ENCODE data around the gene NME4.
A peak's percentile ranks its signal among the peaks of the same experiment; 100 is the strongest.
"Not testable (repeated sequence)": the region's sequence is repeated elsewhere in the genome, so short reads cannot be mapped to it uniquely, and the experiment has no call there.

NME4 gene

DNA sequence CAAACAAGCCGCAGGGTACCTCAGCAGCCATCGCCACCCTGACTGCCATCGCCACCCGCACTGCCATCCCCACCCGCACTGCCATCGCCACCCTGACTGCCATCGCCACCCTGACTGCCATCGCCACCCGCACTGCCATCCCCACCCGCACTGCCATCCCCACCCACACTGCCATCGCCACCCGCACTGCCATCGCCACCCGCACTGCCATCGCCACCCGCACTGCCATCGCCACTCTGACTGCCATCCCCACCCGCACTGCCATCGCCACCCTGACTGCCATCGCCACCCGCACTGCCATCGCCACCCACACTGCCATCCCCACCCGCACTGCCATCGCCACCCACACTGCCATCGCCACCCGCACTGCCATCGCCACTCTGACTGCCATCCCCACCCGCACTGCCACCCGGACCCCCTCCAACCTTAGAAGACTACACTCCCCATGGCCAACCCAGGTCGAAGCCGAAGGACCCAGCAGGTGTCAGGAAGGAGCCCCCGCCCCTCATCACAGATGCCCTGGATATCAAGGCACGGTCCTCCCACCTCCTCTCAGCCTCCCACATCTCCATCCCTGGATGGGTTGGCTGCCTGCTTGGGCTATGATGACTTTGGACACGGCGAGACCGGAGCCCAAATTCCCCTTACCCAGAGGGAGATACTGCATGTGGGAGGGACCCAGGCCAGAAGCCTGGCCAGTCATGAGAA lies 18.7 kb upstream of the NME4 start:
- DNase-seq: not testable (repeated sequence)

- DNase-seq: no peak
These were observed 18.2 kb upstream of the NME4 start for GRCh38 chr16:378821-379182.

DNA sequence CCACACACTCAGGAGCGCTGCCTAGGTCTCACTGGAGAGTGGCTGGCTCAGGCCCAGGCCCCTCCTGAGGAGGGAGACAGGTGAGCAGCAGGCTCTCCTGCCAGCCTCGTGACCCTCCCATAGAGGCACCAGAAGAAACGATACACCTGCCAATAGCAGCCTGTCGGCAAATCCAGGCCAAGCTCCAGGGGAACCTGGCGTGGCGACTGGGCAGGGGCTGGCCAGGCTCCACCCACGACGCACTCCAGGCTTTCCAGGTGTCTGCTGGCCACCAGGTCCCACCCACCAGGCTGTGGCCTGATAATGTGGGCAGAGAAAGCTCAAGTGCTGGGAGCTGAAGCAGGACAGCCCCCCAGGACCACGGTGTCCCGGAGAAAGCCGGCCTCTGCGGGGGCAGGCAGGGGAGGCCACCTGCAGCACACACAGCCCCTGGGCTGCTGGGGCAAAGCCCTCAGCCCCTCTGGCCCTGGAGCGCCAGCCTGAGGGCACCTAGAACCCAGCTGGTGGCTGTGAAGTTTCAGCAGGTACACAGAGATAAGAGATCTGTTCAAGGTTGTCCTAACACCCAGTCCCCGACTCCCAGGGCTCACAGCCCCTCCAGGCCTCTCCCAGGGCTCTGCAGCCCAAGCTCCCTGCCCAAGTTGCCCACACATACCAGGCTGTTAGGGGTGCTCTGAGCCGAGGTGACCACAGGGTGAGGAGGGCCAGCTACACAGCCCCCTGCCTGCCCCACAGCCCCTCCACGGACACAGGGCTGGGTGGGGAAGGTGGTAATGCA lies 17.6 kb upstream of the NME4 start:
- DNase-seq: peak; percentile 77 to 92

GRCh38 chr16:379961-380761 lies 16.8 kb upstream of the NME4 start:
- no peak for DNase-seq

GRCh38 chr16:380762-381011 lies 16.3 kb upstream of the NME4 start:
- no peak for DNase-seq

DNA sequence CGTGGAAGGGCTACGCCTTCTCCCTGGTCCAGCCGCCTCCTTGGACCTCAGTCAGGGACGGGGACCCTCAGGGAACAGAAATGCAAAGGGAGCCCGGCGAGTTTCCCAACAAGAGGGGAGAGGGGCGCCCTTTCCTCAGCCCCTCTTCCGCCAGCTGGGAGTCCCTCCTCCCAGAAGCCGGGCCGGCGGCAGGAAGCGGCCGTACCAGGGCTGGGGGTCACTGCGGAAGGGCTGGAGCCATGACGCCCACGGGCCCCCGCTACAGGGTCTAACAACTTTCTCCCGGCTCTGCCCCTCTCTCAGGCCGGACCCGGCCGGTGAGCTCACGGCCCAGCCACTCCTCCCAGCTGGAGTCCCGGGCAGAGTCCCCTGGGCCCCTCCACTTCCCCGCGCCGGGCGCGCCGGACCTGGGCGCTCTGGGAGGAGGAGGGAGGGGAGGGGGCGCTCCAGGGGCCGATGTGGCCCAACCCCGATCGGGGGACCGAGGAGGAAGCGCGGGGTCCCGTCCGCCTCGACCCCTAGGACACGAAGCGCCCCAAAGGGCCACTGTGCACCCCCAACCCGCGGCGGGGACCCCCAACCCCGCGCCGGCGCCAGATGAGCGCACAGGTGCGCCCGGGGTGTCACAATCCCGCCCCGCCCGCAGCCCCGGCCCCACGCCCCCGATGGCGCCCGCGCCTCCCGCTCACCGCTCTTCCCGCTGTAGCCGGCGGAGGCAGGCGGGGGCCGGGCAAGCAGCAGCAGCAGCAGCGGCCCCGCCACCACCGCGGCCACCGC lies 15.8 kb upstream of the NME4 start:
- peak in 1 of 2 experiments; percentile 54 for DNase-seq

- DNase-seq: peak in 1 of 2 experiments; percentile 73
These were observed 14.9 kb upstream of the NME4 start, which contains the start of gene PGAP6 for GRCh38 chr16:381789-382717. Gene PGAP6 (minus strand): TSS chr16:381978. CDS start chr16:381821, 157 bp downstream.

DNA sequence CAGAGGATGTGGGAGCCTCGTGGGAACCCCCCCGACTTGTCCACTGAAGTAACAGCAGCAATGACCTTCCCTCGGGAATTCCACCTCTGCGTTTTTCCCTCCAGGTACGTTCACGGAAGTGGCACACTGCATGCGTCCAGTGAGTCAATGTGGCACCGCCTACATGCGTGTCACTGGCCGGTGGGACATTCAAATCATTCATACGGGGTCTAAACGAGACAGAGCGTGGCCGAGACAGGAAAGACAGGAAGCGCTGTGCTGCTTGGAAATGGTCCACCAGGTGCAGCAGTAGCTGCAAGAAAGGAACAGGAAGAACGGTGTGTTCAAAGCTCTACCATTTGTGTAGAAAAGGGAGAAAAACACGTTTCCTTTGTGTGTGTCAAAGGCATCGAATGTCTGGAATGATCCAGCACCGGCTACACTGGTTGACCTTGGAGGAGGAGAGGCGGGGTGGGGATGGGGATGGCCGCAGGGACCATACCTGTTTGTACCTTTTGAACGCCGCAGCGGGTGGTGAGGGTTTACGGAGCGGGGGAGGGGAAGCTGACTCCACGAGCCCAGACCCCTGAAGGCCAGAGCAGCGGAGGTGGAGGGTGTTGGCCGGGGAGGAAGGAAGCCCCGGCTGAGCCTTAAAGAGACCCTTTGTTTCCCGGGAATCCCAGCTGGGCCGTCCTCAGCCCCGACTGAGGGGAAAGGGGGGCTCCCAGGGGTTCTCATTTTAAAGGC lies 13.5 kb upstream of the NME4 start:
- DNase-seq: peak; percentile 54 to 68

- no peak for DNase-seq
These were observed 10.3 kb upstream of the NME4 start for GRCh38 chr16:386641-387156.

- DNase-seq: not testable (repeated sequence)
These were observed 9.0 kb upstream of the NME4 start for GRCh38 chr16:387761-388666.

DNA sequence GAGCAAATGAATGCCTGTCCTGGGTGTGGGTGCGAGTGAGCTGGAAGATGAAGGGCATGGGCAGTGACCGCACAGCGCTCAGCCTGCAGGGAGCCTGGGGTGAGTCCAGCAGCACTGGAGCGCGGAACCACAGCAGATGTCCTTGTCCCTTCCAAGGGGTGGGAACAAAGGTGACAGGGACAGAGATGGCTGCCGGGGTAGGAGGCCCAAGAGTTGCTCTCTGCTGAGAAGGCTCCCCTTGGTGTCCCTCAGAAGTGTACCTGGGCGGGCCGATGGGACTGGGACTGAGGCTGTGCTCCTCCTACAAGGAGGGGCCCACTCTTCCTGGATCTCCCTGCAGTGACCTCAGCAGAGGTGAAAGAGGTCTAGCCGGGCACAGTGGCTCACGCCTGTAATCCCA lies 7.6 kb upstream of the NME4 start:
- no peak for DNase-seq

DNA sequence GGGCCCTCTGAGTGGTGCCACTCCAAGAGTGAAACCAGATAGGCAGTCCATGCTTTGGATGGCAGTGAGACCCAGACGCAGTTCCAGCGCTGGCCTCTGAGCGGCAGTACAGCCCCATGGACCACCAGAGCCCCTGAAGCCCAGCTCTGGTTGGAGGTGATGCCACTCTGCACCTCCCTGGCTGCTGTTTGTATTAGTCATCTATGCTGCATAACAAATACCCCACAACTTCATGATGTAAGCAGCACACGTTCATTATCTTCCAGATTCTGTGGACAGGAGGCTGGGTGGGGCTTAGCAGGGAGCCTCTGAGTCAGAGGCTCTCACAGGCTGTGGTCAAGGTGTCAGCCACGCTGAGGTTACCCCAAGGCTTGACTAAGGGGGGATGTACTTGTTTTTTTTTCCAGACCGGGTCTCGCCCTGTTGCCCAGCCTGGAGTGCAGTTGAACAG lies 5.1 kb upstream of the NME4 start:
- DNase-seq: peak in 1 of 2 experiments; percentile 53

- no peak for DNase-seq
These were observed 4.5 kb upstream of the NME4 start for GRCh38 chr16:392450-393030.

DNA sequence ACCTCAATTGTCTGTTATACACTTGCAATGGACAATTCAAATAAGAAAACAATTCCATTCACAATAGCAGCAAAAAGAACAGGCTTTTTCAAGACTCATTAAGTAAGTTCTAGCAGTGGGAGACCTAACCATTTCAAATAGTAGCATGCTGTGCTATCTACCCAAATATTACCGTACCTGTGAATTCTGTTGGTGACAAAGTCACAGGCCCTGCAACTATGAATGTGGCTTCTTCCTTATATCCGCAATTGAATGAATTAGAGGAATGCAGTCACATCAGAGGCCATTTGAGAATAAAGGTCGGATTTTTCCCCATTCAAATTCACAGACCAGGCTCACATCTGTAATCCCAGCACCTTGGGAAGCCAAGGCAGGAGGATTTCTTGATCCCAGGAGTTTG lies 800 bp upstream of the NME4 start:
- no peak for DNase-seq

DNA sequence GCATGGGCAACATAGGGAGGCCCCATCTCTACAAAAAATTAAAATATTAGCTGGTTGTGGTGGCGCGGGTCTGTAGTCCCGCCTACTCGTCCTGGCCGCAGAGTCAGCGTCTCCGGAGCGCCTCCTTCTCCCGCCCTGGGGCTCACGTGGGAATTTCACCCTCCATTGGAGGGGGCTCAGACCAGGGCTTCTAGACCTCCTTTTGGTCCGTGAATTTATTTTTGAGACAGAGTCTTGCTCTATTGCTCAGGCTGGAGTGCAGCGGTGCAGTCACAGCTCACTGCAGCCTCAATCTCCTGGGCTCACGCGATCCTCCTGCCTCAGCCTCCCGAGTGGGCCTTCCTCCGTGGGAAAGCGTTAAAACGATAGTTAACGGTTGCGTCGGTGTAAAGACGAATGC lies 394 bp upstream of the NME4 start:
- peak in 1 of 2 experiments; percentile 59 for DNase-seq

DNA sequence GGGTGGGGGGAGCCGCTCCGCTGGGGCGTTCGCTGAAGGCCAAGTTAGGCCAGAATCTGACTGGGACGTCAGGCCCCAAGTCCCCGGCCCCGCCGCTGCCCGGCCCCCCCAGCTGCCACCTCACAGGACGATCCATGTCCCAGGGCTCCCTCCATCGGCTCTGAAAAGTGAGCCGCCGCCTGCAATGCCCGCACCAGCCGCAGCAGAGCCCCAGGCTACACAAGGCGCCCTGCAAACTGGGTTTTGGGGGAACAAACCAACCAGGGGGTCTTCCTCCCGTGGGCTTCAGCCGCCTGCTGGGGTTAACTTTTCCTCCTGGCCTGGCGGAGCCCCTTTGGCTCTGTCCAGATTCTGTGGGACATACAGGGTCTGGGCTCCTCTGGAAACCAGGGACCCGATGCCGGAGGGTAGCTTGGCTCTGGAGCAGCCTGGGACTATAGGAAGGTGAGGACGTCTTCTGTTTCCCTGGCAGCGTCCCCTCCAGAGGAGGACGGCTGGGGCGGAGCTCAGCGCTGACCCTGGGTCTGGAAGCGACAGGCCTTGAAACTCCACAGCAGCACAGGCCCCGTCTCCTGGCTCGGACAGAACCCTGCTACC lies 835 bp downstream of the NME4 start:
- DNase-seq: peak in 1 of 2 experiments; percentile 78

DNA sequence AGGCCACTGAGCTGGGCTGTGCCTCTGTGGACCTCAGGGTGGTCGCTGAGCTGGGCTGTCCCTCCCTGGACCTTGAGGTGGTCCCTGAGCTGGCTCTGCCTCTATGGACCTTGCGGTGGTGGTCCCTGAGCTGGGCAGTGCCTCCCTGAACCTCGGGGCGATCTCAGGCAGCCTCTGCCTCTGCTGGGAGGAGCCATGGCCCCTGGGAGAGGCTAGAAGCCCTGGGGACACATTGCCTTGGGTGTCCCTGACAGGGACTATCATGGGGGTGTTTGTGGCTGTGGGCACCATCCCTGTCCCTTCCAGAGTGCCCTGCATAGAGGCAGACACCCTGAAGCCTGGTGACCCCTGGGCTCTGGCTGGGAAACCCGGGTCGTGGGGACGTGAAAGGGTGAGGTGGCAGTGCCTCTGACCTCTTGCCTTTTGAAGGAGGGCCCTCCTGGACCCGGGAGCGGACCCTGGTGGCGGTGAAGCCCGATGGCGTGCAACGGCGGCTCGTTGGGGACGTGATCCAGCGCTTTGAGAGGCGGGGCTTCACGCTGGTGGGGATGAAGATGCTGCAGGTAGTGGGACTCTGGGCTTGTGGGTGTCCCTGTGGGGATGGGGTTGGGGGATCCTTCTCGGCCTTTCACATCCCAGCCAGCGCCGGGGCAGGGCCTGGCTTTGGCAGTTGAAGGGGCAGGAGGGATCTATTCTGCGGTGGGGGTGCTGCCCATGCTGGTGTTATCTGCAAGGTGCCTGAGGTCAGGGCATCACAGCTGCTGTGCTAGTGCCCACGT lies 1.8 kb downstream of the NME4 start:
- no peak for DNase-seq

Measured in NCI-H526 (cell line).